HL-60 (cell line): ENCODE measurements around the gene CADM2.
"Not testable (repeated sequence)": the region's sequence is repeated elsewhere in the genome, so short reads cannot be mapped to it uniquely, and the experiment has no call there.

Experiments used
- DNase-seq, 2 experiments: peaks; one replicate each; pipeline ENCODE4 v3.0.0-alpha.2; 2010 to 2020; ENCODE audit warnings: low read depth in 1 of 2, low spot score in 1 of 2
- H3K27ac ChIP-seq: fragments of 250-450 bp; sonication (Bioruptor Pico); replicated peaks from 2 replicates; pipeline ENCODE4 v1.5.1; 2020; ENCODE audit warnings: mild to moderate bottlenecking, moderate library complexity
- H3K27me3 ChIP-seq: fragments of 250-450 bp; sonication (Bioruptor Pico); 2 replicates; pipeline ENCODE4 v1.5.1; 2021; ENCODE audit warnings: mild to moderate bottlenecking, moderate library complexity; ENCODE audit not compliant: insufficient read depth, poor library complexity, severe bottlenecking
- H3K4me3 ChIP-seq: replicated peaks from 2 replicates; pipeline ENCODE4 v1.5.1; 2011; ENCODE audit warnings: mild to moderate bottlenecking, control low read depth, low read length; ENCODE audit not compliant: insufficient read depth
- CTCF ChIP-seq: IDR thresholded peaks from one replicate; pipeline ENCODE4 v1.5.1; 2011; ENCODE audit warnings: low read length, control low read depth, inconsistent platforms; ENCODE audit not compliant: insufficient read depth
- GABPA ChIP-seq: IDR thresholded peaks from 2 replicates; pipeline ENCODE4 v1.6.1; 2012; ENCODE audit warnings: low read depth
- POLR2AphosphoS5 ChIP-seq: IDR thresholded peaks from 2 replicates; pipeline ENCODE4 v1.6.1; 2012; ENCODE audit warnings: low read depth
- REST ChIP-seq: IDR thresholded peaks from 2 replicates; pipeline ENCODE4 v1.6.1; 2012; ENCODE audit warnings: low read depth; ENCODE audit not compliant: insufficient replicate concordance
- SPI1 ChIP-seq: IDR thresholded peaks from 2 replicates; pipeline ENCODE4 v1.6.1; 2012; ENCODE audit warnings: low read depth, mild to moderate bottlenecking, borderline replicate concordance

Gene CADM2

GRCh38 chr3:85960793-85961192 lies 1002.0 kb downstream of the CADM2 start:
- TF ChIP-seq CTCF (no peak), SPI1 (no peak), GABPA (no peak), REST (no peak), POLR2AphosphoS5 (no peak)
- Histone ChIP-seq H3K27me3 (no peaks in the 10 kb centered on the region), H3K27ac (no peak overlapping the region)

GRCh38 chr3:85977615-85978338 lies 1019.0 kb downstream of the CADM2 start:
- no peak for DNase-seq
- TF ChIP-seq SPI1 (no peak), REST (no peak), POLR2AphosphoS5 (no peak), GABPA (no peak)
- Histone ChIP-seq H3K27me3 (no peaks in the 10 kb centered on the region), H3K4me3 (no peak overlapping the region), H3K27ac (no peak overlapping the region)

More at GRCh38 chr3:85960793-85961192, 1002.0 kb downstream of the CADM2 start:
- no peak for DNase-seq
- H3K4me3 ChIP-seq = no peak overlapping the region

- Histone ChIP-seq H3K4me3 (no peak overlapping the region), H3K27me3 (no peaks in the 10 kb centered on the region), H3K27ac (no peak overlapping the region)
- TF ChIP-seq REST (no peak), CTCF (no peak), POLR2AphosphoS5 (no peak), SPI1 (no peak), GABPA (no peak)
- no peak for DNase-seq
Observed at GRCh38 chr3:85979034-85979433, 1020.2 kb downstream of the CADM2 start.

- H3K27ac ChIP-seq, H3K27me3 ChIP-seq, H3K4me3 ChIP-seq, DNase-seq: not testable (repeated sequence)
Observed at GRCh38 chr3:85989581-85989980, 1030.8 kb downstream of the CADM2 start.
